ENCODE measurements around the gene ZGLP1. TPM values are rescaled to one million over a fixed set of nuclear protein-coding genes. Genes with fewer than 3 reads are reported as not detected.

Gene ZGLP1
- total and polyA plus RNA-seq, 7 donors = 1.1 to 6.0 (median 3.0) TPM; not detected in 1

GRCh38 chr19:10305139-10305806 is 4.3 kb downstream of the ZGLP1 start:
- TF ChIP-seq, protein P1, sequence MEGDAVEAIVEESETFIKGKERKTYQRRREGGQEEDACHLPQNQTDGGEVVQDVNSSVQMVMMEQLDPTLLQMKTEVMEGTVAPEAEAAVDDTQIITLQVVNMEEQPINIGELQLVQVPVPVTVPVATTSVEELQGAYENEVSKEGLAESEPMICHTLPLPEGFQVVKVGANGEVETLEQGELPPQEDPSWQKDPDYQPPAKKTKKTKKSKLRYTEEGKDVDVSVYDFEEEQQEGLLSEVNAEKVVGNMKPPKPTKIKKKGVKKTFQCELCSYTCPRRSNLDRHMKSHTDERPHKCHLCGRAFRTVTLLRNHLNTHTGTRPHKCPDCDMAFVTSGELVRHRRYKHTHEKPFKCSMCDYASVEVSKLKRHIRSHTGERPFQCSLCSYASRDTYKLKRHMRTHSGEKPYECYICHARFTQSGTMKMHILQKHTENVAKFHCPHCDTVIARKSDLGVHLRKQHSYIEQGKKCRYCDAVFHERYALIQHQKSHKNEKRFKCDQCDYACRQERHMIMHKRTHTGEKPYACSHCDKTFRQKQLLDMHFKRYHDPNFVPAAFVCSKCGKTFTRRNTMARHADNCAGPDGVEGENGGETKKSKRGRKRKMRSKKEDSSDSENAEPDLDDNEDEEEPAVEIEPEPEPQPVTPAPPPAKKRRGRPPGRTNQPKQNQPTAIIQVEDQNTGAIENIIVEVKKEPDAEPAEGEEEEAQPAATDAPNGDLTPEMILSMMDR (IDR thresholded peaks at IDR 0.05) = no peak
- TF ChIP-seq POLR2AphosphoS5 (IDR thresholded peaks at IDR 0.05) = no peak
- no peak for TF ChIP-seq POLR2A (IDR thresholded peaks at IDR 0.05)
- TF ChIP-seq EP300 (IDR thresholded peaks at IDR 0.05) = no peak
- Histone ChIP-seq H3K36me3 (peaks cover 0 to 4% (median 0%) of the 10 kb centered on the region in 4 donors), H3K27ac (no peak overlapping the region), H3K4me1 (no peaks in the 10 kb centered on the region), H3K9me3 (no peaks in the 10 kb centered on the region), H3K4me3 (no peak overlapping the region), H3K27me3 (peaks cover 0 to 2% (median 1%) of the 10 kb centered on the region in 3 donors)
- intact Hi-C loops (cut with DNase I) = no loop called here
- WGBS, 2 donors = 72 to 87% methylated on average over 17 of the region's 17 CpGs
- DNase-seq = no peak

DNA sequence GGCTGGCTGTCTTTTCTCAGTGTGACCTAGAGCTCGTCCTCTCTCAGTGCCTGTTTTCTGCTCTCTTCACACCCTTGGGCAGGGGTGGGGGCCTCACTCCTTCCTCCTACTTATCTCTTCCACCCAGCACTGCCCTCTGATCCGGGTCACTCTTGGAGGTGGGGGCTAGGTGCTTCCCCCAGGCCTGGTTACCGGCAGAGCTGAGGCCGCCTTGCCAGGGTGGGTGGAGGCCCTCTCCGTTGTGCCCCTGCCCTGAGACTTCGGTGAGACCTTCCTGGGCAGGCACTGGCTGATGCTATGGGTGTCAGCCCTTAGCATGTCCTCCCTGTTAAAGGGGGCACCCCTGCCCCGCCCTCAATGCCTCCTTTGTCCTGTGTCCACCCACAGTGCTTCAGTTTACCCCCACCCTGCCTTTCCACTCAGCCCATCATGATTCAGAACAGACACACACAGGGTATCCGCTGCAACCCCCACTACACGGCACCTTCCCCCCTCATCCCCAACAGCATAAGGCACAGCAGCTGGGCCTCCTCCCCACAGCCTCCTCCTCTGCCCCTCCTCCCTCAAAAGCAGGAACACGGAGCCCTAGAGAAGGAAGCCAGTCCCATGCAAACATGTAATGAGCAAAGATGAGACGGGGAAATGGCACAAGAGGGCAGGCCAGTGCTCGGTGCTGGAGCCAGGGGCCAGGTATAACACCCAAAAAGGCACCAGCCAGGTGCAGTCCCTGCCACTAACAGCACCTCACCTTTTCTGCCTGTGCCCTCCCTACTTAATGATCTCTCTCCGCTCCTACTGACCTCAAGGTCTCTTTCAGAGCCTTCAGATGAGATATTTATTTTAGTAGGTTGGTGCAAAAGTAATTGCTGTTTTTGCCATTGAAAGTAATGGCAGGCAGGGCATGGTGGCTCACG is 9.8 kb downstream of the ZGLP1 start:
- DNase-seq = no peak
- Histone ChIP-seq H3K27me3 (peaks cover 17 to 52% (median 30%) of the 10 kb centered on the region in 3 donors), H3K4me1 (peaks cover 0 to 17% (median 15%) of the 10 kb centered on the region in 4 donors), H3K27ac (no peak overlapping the region), H3K9me3 (no peaks in the 10 kb centered on the region), H3K4me3 (no peak overlapping the region), H3K36me3 (no peaks in the 10 kb centered on the region)
- 40 to 42% methylated on average over 14 of the region's 14 CpGs for WGBS, 2 donors
- intact Hi-C loops (cut with DNase I) = no loop called here
- TF ChIP-seq POLR2AphosphoS5 (IDR thresholded peaks at IDR 0.05) (peak in 1 of 4 donors; percentile 9), POLR2A (IDR thresholded peaks at IDR 0.05) (no peak)
- TF ChIP-seq, protein P1 (IDR thresholded peaks at IDR 0.05) = no peak

GRCh38 chr19:10295847-10296591 is 13.6 kb downstream of the ZGLP1 start:
- H3K4me1 ChIP-seq = peaks cover 0 to 40% (median 34%) of the 10 kb centered on the region in 4 donors
- TF ChIP-seq, protein P1 (IDR thresholded peaks at IDR 0.05) = no peak
- TF ChIP-seq EP300 (IDR thresholded peaks at IDR 0.05) = no peak
- no peak for TF ChIP-seq POLR2A (IDR thresholded peaks at IDR 0.05)
- no peak for TF ChIP-seq POLR2AphosphoS5 (IDR thresholded peaks at IDR 0.05)
- H3K27me3 ChIP-seq = peaks cover 54 to 90% (median 68%) of the 10 kb centered on the region in 3 donors
- H3K9me3 ChIP-seq = no peaks in the 10 kb centered on the region
- WGBS, 2 donors = 6 to 7% methylated on average over 58 of the region's 58 CpGs
- intact Hi-C loops (cut with DNase I) = no loop called here
- H3K4me3 ChIP-seq = peak overlapping the region in 2 of 4 donors; percentile 2 to 6
- DNase-seq = no peak
- no peak overlapping the region for H3K27ac ChIP-seq
- no peaks in the 10 kb centered on the region for H3K36me3 ChIP-seq

DNA sequence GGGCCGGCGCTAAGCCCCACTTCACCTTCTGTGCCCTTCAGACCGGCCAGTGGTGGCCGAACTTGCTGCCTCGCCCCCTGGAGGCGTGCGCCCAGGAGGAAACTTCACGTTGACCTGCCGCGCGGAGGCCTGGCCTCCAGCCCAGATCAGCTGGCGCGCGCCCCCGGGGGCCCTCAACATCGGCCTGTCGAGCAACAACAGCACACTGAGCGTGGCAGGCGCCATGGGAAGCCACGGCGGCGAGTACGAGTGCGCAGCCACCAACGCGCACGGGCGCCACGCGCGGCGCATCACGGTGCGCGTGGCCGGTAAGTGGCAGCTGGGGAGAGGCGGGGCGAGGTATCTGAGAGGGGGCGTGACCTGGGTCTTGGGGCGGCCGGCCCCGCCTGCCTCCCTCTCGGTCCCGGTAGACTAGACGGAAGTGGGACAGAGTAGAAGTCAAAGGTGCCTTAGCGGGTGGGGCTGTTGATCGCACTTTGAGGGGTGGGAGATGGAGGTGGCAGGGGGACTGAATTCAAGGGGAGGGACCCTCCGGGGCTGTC is 14.2 kb downstream of the ZGLP1 start:
- H3K27ac ChIP-seq = no peak overlapping the region
- no peaks in the 10 kb centered on the region for H3K9me3 ChIP-seq
- H3K27me3 ChIP-seq = peaks cover 60 to 96% (median 73%) of the 10 kb centered on the region in 3 donors
- DNase-seq = no peak
- intact Hi-C loops (cut with DNase I) = no loop called here
- no peaks in the 10 kb centered on the region for H3K36me3 ChIP-seq
- WGBS, 2 donors = 1% methylated on average over 48 of the region's 48 CpGs
- H3K4me3 ChIP-seq = peak overlapping the region in 2 of 4 donors; percentile 2 to 6
- peaks cover 0 to 47% (median 41%) of the 10 kb centered on the region in 4 donors for H3K4me1 ChIP-seq
- TF ChIP-seq, protein P1 (IDR thresholded peaks at IDR 0.05) = no peak
- TF ChIP-seq EP300 (IDR thresholded peaks at IDR 0.05) = no peak
- TF ChIP-seq POLR2AphosphoS5 (IDR thresholded peaks at IDR 0.05) = no peak
- TF ChIP-seq POLR2A (IDR thresholded peaks at IDR 0.05) = no peak
